ENCODE results near the gene POLR1A.

POLR1A gene

GRCh38 chr2:86001326-86001725 lies 104.4 kb downstream of the POLR1A start:
- no peaks in the 10 kb centered on the region for H3F3A ChIP-seq (ENCODE audit: control insufficient read depth, insufficient read depth)
- peaks cover 7% of the 10 kb centered on the region for H3K4me1 ChIP-seq (ENCODE audit: control insufficient read depth, low read length)
- H3K9me3 ChIP-seq (ENCODE audit: control insufficient read depth, insufficient read depth, low read length): peaks cover 4% of the 10 kb centered on the region; the same call in 1 of the 2 replicates
- no peaks in the 10 kb centered on the region for H3K27me3 ChIP-seq (ENCODE audit: control insufficient read depth, low read length)
- no peaks in the 10 kb centered on the region for H3K79me2 ChIP-seq (ENCODE audit: control insufficient read depth, low read length)
- no peak overlapping the region for H3K27ac ChIP-seq (ENCODE audit: low read depth, low read length)
- H3K9me2 ChIP-seq (replicated peaks; ENCODE audit: control insufficient read depth, low read length): no peaks in the 10 kb centered on the region
- TF ChIP-seq CTCF (IDR thresholded peaks at IDR 0.05; ENCODE audit: low read depth, low read length, poor library complexity, severe bottlenecking) (no peak), EZH2phosphoT487 (IDR thresholded peaks at IDR 0.05; ENCODE audit: borderline replicate concordance, low read length) (no peak)
- no peaks in the 10 kb centered on the region for H4K20me1 ChIP-seq (ENCODE audit: control insufficient read depth, insufficient read depth, low read depth, low read length)
- no peak overlapping the region for H3K4me3 ChIP-seq (ENCODE audit: low read length)
- H3K4me2 ChIP-seq (ENCODE audit: low read length): no peak overlapping the region
- no peaks in the 10 kb centered on the region for H3K36me3 ChIP-seq (ENCODE audit: control insufficient read depth, low read length)

GRCh38 chr2:86000938-86001312 lies 104.8 kb downstream of the POLR1A start:
- H3K4me1 ChIP-seq (ENCODE audit: control insufficient read depth, low read length): peaks cover 7% of the 10 kb centered on the region
- no peak overlapping the region for H3K4me2 ChIP-seq (ENCODE audit: low read length)
- H3K9me2 ChIP-seq (replicated peaks; ENCODE audit: control insufficient read depth, low read length): no peaks in the 10 kb centered on the region

GRCh38 chr2:86000131-86000937 lies 105.4 kb downstream of the POLR1A start:
- Histone ChIP-seq H3K79me2 (ENCODE audit: control insufficient read depth, low read length) (no peaks in the 10 kb centered on the region), H4K20me1 (ENCODE audit: control insufficient read depth, insufficient read depth, low read depth, low read length) (no peaks in the 10 kb centered on the region), H3K4me1 (ENCODE audit: control insufficient read depth, low read length) (peaks cover 7% of the 10 kb centered on the region), H3K27me3 (ENCODE audit: control insufficient read depth, low read length) (no peaks in the 10 kb centered on the region), H3K4me2 (ENCODE audit: low read length) (no peak overlapping the region), H3K4me3 (ENCODE audit: low read length) (no peak overlapping the region), H3K36me3 (ENCODE audit: control insufficient read depth, low read length) (no peaks in the 10 kb centered on the region), H3K9me3 (ENCODE audit: control insufficient read depth, insufficient read depth, low read length) (no peaks in the 10 kb centered on the region), H3K27ac (ENCODE audit: low read depth, low read length) (no peak overlapping the region), H3K9me2 (replicated peaks; ENCODE audit: control insufficient read depth, low read length) (no peaks in the 10 kb centered on the region), H3F3A (ENCODE audit: control insufficient read depth, insufficient read depth) (no peaks in the 10 kb centered on the region)
- TF ChIP-seq CTCF (IDR thresholded peaks at IDR 0.05; ENCODE audit: low read depth, low read length, poor library complexity, severe bottlenecking): no peak
- TF ChIP-seq EZH2phosphoT487 (IDR thresholded peaks at IDR 0.05; ENCODE audit: borderline replicate concordance, low read length): no peak

More at GRCh38 chr2:86000938-86001312, 104.8 kb downstream of the POLR1A start:
- Histone ChIP-seq H3F3A (ENCODE audit: control insufficient read depth, insufficient read depth) (no peaks in the 10 kb centered on the region), H3K79me2 (ENCODE audit: control insufficient read depth, low read length) (no peaks in the 10 kb centered on the region), H3K27ac (ENCODE audit: low read depth, low read length) (no peak overlapping the region), H3K27me3 (ENCODE audit: control insufficient read depth, low read length) (no peaks in the 10 kb centered on the region), H3K9me3 (ENCODE audit: control insufficient read depth, insufficient read depth, low read length) (peaks cover under 1% of the 10 kb centered on the region; the same call in 1 of the 2 replicates), H4K20me1 (ENCODE audit: control insufficient read depth, insufficient read depth, low read depth, low read length) (no peaks in the 10 kb centered on the region), H3K4me3 (ENCODE audit: low read length) (no peak overlapping the region), H3K36me3 (ENCODE audit: control insufficient read depth, low read length) (no peaks in the 10 kb centered on the region)
- no peak for TF ChIP-seq CTCF (IDR thresholded peaks at IDR 0.05; ENCODE audit: low read depth, low read length, poor library complexity, severe bottlenecking)
- no peak for TF ChIP-seq EZH2phosphoT487 (IDR thresholded peaks at IDR 0.05; ENCODE audit: borderline replicate concordance, low read length)
